K562 (cell line): ENCODE results near the gene SPEG. TPM values are rescaled to one million over a fixed set of nuclear protein-coding genes. Genes with fewer than 3 reads are reported as not detected.

ENCODE experiments used
- BRF1 ChIP-seq: IDR thresholded peaks from 3 replicates; pipeline ENCODE4 v1.6.1; 2011; ENCODE audit warnings: borderline replicate concordance, mild to moderate bottlenecking; ENCODE audit not compliant: insufficient read length; ENCODE audit errors: extremely low read depth
- CHD2 ChIP-seq: IDR thresholded peaks from 2 replicates; pipeline ENCODE4 v1.6.1; 2011; ENCODE audit warnings: low read depth, low read length
- FOS ChIP-seq: IDR thresholded peaks from 3 replicates; pipeline ENCODE4 v1.6.1; 2011; ENCODE audit not compliant: insufficient read length; ENCODE audit errors: extremely low read depth
- FOXP4 ChIP-seq: sonication (generic); formaldehyde crosslinking; IDR thresholded peaks from 2 replicates; pipeline ENCODE4 v1.8.0; 2022; ENCODE audit warnings: mild to moderate bottlenecking, missing genetic modification reagents, borderline replicate concordance
- HNRNPUL1 ChIP-seq: fragments of 200-400 bp; formaldehyde crosslinking; IDR thresholded peaks from 2 replicates; pipeline ENCODE4 v1.6.1; 2017; ENCODE audit warnings: low read length
- KDM4B ChIP-seq, 2 experiments: fragments of 450-650 bp in 1 of 2; sonication (generic) in 1 of 2; IDR thresholded peaks; 2 replicates each; pipeline ENCODE4 v1.6.1; 2016 to 2017; ENCODE audit warnings: borderline replicate concordance in 2 of 2, antibody characterized with exemption in 1 of 2, low read depth in 1 of 2, mild to moderate bottlenecking in 1 of 2
- LEF1 ChIP-seq: fragments of 450-650 bp; IDR thresholded peaks from 2 replicates; pipeline ENCODE4 v1.6.1; 2016; ENCODE audit warnings: mild to moderate bottlenecking
- NCOA4 ChIP-seq: fragments of 450-650 bp; IDR thresholded peaks from 2 replicates; pipeline ENCODE4 v1.6.1; 2018; ENCODE audit warnings: mild to moderate bottlenecking; ENCODE audit not compliant: partially characterized antibody
- POLR2AphosphoS5 ChIP-seq: IDR thresholded peaks from 2 replicates; pipeline ENCODE4 v1.6.1; 2011; ENCODE audit warnings: mild to moderate bottlenecking, low read depth, low read length, moderate library complexity; ENCODE audit not compliant: control insufficient read depth, insufficient read depth
- RBM17 ChIP-seq: fragments of 200-400 bp; formaldehyde crosslinking; IDR thresholded peaks from 2 replicates; pipeline ENCODE4 v1.6.1; 2017; ENCODE audit warnings: low read depth, mild to moderate bottlenecking, low read length, borderline replicate concordance
- SIX5 ChIP-seq, 2 experiments: IDR thresholded peaks; 2 replicates each; pipeline ENCODE4 v1.6.1; 2011; ENCODE audit warnings: low read length in 2 of 2, borderline replicate concordance in 1 of 2, low read depth in 1 of 2, mild to moderate bottlenecking in 1 of 2, moderate library complexity in 1 of 2; ENCODE audit not compliant: insufficient read depth in 1 of 2
- SRSF7 ChIP-seq: fragments of 200-400 bp; formaldehyde crosslinking; optimal IDR thresholded peaks from 2 replicates; pipeline ENCODE3; 2017; ENCODE audit warnings: mild to moderate bottlenecking, low read depth, low read length
- ZNF445 ChIP-seq: fragments of 250-450 bp; sonication (Bioruptor Pico); IDR thresholded peaks from 2 replicates; pipeline ENCODE4 v1.4.0; 2020; ENCODE audit warnings: low read depth, mild to moderate bottlenecking, moderate library complexity
- ZNF551 ChIP-seq: fragments of 250-450 bp; sonication (Bioruptor Pico); IDR thresholded peaks from 2 replicates; pipeline ENCODE4 v1.5.0; 2021; ENCODE audit warnings: mild to moderate bottlenecking, moderate library complexity
- ZNF699 ChIP-seq: fragments of 250-450 bp; sonication (Bioruptor Pico); IDR thresholded peaks from 2 replicates; pipeline ENCODE4 v1.8.0; 2021; ENCODE audit warnings: mild to moderate bottlenecking, moderate library complexity; ENCODE audit not compliant: insufficient replicate concordance
- polyA plus RNA-seq, 8 experiments: library from polyadenylated mRNA; depleted of rRNA in 4 of 8; stranded (reverse) in 5 of 8; unstranded in 3 of 8; fragments of >200 nt; fragmentation: Nextera tagmentation in 2 of 8; fragmentation: Illumina TruSeq in 1 of 8; extraction: Ambion mirVana in 2 of 8; extraction: Trizol in 1 of 8; gene quantifications; 2 replicates each; pipeline versions ENCODE4 v1.2.1 to v1.2.3, GENCODE V29; 2011 to 2014; ENCODE audit warnings: inconsistent platforms in 1 of 8, missing spikeins in 1 of 8
- total RNA-seq, 7 experiments: library from RNA; depleted of rRNA in 6 of 7; stranded (reverse); fragments of >200 nt in 6 of 7; fragmentation: Illumina TruSeq in 2 of 7; extraction: Trizol in 2 of 7; gene quantifications; 2 replicates each; pipeline versions ENCODE4 v1.2.1 to v1.2.3, GENCODE V29; 2011 to 2021; ENCODE audit warnings: low replicate concordance in 1 of 7
- TF ChIP-seq, protein P1 (sequence below): fragments of 450-650 bp; IDR thresholded peaks from one replicate; pipeline ENCODE4 v1.6.1; 2018; ENCODE audit warnings: mild to moderate bottlenecking, moderate library complexity; ENCODE audit not compliant: partially characterized antibody
- TF ChIP-seq, protein P2 (sequence below): fragments of 150-350 bp; IDR thresholded peaks from 2 replicates; pipeline ENCODE4 v1.6.1; 2014; ENCODE audit warnings: low read depth, mild to moderate bottlenecking, low read length, borderline replicate concordance
- TF ChIP-seq, protein P3 (sequence below): fragments of 250-450 bp; sonication (Bioruptor Pico); IDR thresholded peaks from 2 replicates; pipeline ENCODE4 v1.8.0; 2022; ENCODE audit warnings: inconsistent platforms

SPEG gene
- total and polyA plus RNA-seq, 9 of the 15 experiments (the other 6 are each of a cell fraction or from before 2014, with no cell fraction given) = 0.49 to 8.7 (median 3.0) TPM

DNA sequence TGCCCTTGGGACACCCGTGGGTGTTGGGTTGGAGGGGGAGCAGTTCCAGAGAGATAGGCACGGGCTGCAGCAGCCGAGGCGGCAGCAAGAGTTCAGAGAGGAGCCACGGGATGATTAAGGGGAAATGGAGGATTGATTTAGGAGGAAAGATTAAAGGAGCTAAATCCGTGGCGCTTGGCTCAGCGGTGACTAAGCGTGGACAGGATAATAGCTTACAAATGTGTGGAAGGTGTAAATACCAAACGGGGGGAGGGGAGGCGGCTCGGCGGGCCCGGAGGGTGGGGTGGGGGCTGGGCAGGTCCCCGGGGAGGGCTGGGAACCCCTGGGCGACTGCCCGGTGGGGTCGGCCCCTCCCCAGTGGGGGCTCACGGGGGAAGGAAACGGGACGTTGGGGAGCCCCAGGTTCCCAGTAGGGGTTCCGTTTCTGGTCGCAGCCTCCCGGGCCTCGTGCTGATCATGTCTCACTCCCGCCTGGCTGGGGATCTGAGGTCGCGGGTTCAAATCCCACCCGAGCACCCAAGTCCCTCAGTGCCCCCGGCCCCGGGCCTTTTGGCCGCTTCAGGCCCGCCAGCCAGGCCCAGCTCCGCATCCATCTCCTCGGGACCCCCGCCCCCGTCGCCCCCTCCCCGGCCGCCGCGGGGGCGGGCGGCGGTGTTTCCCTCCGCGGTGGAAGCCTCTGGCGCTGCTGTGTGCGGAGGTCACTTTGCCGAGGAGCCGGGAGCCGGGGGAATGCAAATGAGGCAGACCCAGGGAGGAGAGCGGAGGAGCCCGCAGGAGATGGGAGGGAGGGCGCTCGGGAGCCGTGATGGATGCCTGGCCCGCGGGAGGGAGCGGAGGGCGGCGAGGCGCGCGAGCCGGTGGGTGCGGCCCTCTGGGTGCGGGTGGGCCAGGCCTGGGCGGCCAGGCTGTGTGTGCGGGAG is 87.7 kb downstream of the SPEG start (continued):
- TF ChIP-seq, protein P1, sequence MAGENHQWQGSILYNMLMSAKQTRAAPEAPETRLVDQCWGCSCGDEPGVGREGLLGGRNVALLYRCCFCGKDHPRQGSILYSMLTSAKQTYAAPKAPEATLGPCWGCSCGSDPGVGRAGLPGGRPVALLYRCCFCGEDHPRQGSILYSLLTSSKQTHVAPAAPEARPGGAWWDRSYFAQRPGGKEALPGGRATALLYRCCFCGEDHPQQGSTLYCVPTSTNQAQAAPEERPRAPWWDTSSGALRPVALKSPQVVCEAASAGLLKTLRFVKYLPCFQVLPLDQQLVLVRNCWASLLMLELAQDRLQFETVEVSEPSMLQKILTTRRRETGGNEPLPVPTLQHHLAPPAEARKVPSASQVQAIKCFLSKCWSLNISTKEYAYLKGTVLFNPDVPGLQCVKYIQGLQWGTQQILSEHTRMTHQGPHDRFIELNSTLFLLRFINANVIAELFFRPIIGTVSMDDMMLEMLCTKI = no peak
- TF ChIP-seq, protein P2, sequence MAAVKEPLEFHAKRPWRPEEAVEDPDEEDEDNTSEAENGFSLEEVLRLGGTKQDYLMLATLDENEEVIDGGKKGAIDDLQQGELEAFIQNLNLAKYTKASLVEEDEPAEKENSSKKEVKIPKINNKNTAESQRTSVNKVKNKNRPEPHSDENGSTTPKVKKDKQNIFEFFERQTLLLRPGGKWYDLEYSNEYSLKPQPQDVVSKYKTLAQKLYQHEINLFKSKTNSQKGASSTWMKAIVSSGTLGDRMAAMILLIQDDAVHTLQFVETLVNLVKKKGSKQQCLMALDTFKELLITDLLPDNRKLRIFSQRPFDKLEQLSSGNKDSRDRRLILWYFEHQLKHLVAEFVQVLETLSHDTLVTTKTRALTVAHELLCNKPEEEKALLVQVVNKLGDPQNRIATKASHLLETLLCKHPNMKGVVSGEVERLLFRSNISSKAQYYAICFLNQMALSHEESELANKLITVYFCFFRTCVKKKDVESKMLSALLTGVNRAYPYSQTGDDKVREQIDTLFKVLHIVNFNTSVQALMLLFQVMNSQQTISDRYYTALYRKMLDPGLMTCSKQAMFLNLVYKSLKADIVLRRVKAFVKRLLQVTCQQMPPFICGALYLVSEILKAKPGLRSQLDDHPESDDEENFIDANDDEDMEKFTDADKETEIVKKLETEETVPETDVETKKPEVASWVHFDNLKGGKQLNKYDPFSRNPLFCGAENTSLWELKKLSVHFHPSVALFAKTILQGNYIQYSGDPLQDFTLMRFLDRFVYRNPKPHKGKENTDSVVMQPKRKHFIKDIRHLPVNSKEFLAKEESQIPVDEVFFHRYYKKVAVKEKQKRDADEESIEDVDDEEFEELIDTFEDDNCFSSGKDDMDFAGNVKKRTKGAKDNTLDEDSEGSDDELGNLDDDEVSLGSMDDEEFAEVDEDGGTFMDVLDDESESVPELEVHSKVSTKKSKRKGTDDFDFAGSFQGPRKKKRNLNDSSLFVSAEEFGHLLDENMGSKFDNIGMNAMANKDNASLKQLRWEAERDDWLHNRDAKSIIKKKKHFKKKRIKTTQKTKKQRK = no peak
- TF ChIP-seq LEF1 (peak; percentile 75; the same call in 1 of the 2 replicates), RBM17 (no peak), FOXP4 (CRISPR knock-in tag) (no peak), HNRNPUL1 (no peak), POLR2AphosphoS5 (no peak), NCOA4 (no peak), ZNF551 (no peak), CHD2 (no peak), SRSF7 (no peak), KDM4B (IDR thresholded peaks at IDR 0.05; ENCODE audit: borderline replicate concordance in 2 of 2, low read depth in 1 of 2) (no peak), ZNF445 (CRISPR knock-in tag) (no peak), ZNF699 (CRISPR knock-in tag) (no peak), SIX5 (IDR thresholded peaks at IDR 0.05; ENCODE audit: borderline replicate concordance in 1 of 2, insufficient read depth in 1 of 2, low read depth in 1 of 2, low read length in 2 of 2) (no peak), BRF1 (no peak), FOS (no peak)
- TF ChIP-seq, protein P3, sequence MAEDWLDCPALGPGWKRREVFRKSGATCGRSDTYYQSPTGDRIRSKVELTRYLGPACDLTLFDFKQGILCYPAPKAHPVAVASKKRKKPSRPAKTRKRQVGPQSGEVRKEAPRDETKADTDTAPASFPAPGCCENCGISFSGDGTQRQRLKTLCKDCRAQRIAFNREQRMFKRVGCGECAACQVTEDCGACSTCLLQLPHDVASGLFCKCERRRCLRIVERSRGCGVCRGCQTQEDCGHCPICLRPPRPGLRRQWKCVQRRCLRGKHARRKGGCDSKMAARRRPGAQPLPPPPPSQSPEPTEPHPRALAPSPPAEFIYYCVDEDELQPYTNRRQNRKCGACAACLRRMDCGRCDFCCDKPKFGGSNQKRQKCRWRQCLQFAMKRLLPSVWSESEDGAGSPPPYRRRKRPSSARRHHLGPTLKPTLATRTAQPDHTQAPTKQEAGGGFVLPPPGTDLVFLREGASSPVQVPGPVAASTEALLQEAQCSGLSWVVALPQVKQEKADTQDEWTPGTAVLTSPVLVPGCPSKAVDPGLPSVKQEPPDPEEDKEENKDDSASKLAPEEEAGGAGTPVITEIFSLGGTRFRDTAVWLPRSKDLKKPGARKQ (CRISPR knock-in tag) = no peak
